GM19328 (cell line): ENCODE data around the gene AFDN.

Source experiments
- ATAC-seq: cut with Tn5 transposase; IDR thresholded peaks from one replicate; pipeline ENCODE4 v1.9.1; 2021; ENCODE audit warnings: mild to moderate bottlenecking, moderate library complexity; ENCODE audit not compliant: unreplicated experiment

AFDN gene

GRCh38 chr6:167826896-167827582, at the start of gene AFDN:
TSS of gene AFDN (plus strand) at chr6:167826911. CDS start at chr6:167827133, 222 bp downstream.
- ATAC-seq: peak; percentile 36

GRCh38 chr6:167778497-167779128, 48.1 kb upstream of the AFDN start:
- no peak for ATAC-seq

GRCh38 chr6:167779129-167779992, 47.4 kb upstream of the AFDN start:
- no peak for ATAC-seq

GRCh38 chr6:167779993-167780655, 46.6 kb upstream of the AFDN start:
- no peak for ATAC-seq

GRCh38 chr6:167781066-167781767, 45.5 kb upstream of the AFDN start:
- no peak for ATAC-seq

- ATAC-seq: no peak
Observed at GRCh38 chr6:167781868-167782267, 44.8 kb upstream of the AFDN start.

- no peak for ATAC-seq
Observed at GRCh38 chr6:167782698-167783517, 43.8 kb upstream of the AFDN start.

GRCh38 chr6:167786853-167787675, 39.6 kb upstream of the AFDN start:
- ATAC-seq: no peak

GRCh38 chr6:167787896-167788562, 38.7 kb upstream of the AFDN start:
- ATAC-seq: no peak

GRCh38 chr6:167788563-167788903, 38.2 kb upstream of the AFDN start:
- no peak for ATAC-seq

GRCh38 chr6:167789358-167789757, 37.4 kb upstream of the AFDN start:
- ATAC-seq: no peak

- no peak for ATAC-seq
Observed at GRCh38 chr6:167791091-167791779, 35.5 kb upstream of the AFDN start.

GRCh38 chr6:167791780-167792478, 34.8 kb upstream of the AFDN start:
- no peak for ATAC-seq

- no peak for ATAC-seq
Observed at GRCh38 chr6:167793421-167793820, 33.3 kb upstream of the AFDN start.

- no peak for ATAC-seq
Observed at GRCh38 chr6:167794161-167795157, 32.3 kb upstream of the AFDN start.

- no peak for ATAC-seq
Observed at GRCh38 chr6:167795321-167795811, 31.3 kb upstream of the AFDN start.
